Measurements from ENCODE around the gene RANBP10. TPM values are rescaled to one million over a fixed set of nuclear protein-coding genes. Genes with fewer than 3 reads are reported as not detected.

RANBP10 gene
- total and polyA plus RNA-seq, 2 of the 13 experiments (the other 11 are each of a cell fraction or from before 2014, with no cell fraction given), result 9.2 to 22.7 TPM

DNA sequence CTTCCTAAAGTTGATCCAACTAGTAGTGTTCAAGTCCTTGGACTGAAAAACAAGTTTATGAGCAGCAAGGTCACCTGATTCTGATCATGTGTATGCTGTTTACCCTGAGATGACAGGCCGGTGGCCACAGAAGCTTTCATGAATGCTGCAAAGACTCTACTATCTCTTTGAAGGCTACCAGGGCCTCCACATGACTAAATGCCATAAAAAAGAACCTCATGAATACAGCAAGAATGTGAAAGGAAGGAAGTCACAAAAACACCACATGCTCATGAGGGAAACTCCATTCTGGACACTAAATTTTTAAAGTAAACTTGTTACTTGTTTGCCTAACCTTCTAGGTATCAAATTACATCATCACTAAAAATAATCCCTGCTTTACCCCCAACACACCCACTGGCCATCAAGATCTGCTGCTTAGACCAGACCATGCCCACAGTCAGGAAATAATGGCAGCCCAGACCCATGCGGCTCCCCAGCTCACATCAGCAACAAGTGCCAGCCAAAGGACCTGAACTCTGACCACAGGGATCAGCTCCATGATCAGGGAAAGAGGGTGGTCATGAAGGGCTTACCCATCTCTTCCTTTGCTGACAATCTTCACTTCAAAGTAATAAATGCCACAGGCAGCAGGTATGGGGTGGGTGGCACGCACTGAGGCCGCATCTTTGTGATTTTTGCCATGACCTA is 1.4 kb downstream of the RANBP10 start (continued):
- TF ChIP-seq, protein P1, sequence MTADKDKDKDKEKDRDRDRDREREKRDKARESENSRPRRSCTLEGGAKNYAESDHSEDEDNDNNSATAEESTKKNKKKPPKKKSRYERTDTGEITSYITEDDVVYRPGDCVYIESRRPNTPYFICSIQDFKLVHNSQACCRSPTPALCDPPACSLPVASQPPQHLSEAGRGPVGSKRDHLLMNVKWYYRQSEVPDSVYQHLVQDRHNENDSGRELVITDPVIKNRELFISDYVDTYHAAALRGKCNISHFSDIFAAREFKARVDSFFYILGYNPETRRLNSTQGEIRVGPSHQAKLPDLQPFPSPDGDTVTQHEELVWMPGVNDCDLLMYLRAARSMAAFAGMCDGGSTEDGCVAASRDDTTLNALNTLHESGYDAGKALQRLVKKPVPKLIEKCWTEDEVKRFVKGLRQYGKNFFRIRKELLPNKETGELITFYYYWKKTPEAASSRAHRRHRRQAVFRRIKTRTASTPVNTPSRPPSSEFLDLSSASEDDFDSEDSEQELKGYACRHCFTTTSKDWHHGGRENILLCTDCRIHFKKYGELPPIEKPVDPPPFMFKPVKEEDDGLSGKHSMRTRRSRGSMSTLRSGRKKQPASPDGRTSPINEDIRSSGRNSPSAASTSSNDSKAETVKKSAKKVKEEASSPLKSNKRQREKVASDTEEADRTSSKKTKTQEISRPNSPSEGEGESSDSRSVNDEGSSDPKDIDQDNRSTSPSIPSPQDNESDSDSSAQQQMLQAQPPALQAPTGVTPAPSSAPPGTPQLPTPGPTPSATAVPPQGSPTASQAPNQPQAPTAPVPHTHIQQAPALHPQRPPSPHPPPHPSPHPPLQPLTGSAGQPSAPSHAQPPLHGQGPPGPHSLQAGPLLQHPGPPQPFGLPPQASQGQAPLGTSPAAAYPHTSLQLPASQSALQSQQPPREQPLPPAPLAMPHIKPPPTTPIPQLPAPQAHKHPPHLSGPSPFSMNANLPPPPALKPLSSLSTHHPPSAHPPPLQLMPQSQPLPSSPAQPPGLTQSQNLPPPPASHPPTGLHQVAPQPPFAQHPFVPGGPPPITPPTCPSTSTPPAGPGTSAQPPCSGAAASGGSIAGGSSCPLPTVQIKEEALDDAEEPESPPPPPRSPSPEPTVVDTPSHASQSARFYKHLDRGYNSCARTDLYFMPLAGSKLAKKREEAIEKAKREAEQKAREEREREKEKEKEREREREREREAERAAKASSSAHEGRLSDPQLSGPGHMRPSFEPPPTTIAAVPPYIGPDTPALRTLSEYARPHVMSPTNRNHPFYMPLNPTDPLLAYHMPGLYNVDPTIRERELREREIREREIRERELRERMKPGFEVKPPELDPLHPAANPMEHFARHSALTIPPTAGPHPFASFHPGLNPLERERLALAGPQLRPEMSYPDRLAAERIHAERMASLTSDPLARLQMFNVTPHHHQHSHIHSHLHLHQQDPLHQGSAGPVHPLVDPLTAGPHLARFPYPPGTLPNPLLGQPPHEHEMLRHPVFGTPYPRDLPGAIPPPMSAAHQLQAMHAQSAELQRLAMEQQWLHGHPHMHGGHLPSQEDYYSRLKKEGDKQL (CRISPR knock-in tag; IDR thresholded peaks at IDR 0.05; ENCODE audit: low read depth), result no peak
- TF ChIP-seq MTA3 (CRISPR knock-in tag; IDR thresholded peaks at IDR 0.05) (no peak), ZNF256 (CRISPR knock-in tag; conservative IDR thresholded peaks at IDR 0.05) (no peak), MAF1 (CRISPR knock-in tag; IDR thresholded peaks at IDR 0.05; ENCODE audit: borderline replicate concordance) (no peak), NFE2L1 (CRISPR knock-in tag; IDR thresholded peaks at IDR 0.05; ENCODE audit: borderline replicate concordance) (no peak), RELA (CRISPR knock-in tag; IDR thresholded peaks at IDR 0.05) (no peak), FIP1L1 (IDR thresholded peaks at IDR 0.05; ENCODE audit: borderline replicate concordance, insufficient read depth, low read depth, low read length) (no peak), NFATC3 (CRISPR knock-in tag; IDR thresholded peaks at IDR 0.05) (no peak), KDM6A (CRISPR knock-in tag; IDR thresholded peaks at IDR 0.05; ENCODE audit: low read depth) (no peak), ZBTB8A (CRISPR knock-in tag; IDR thresholded peaks at IDR 0.05; ENCODE audit: borderline replicate concordance, low read depth) (no peak), THAP11 (CRISPR knock-in tag; IDR thresholded peaks at IDR 0.05) (peak; percentile 69), FLYWCH1 (CRISPR knock-in tag; IDR thresholded peaks at IDR 0.05) (no peak), ZNF430 (CRISPR knock-in tag; IDR thresholded peaks at IDR 0.05) (no peak), ZSCAN29 (CRISPR knock-in tag; conservative IDR thresholded peaks at IDR 0.05) (no peak), MYC (CRISPR knock-in tag; IDR thresholded peaks at IDR 0.05; ENCODE audit: borderline replicate concordance) (no peak), CREB1 (IDR thresholded peaks at IDR 0.05) (no peak), CREB1 (CRISPR knock-in tag; IDR thresholded peaks at IDR 0.05) (no peak)
- TF ChIP-seq, protein P2, sequence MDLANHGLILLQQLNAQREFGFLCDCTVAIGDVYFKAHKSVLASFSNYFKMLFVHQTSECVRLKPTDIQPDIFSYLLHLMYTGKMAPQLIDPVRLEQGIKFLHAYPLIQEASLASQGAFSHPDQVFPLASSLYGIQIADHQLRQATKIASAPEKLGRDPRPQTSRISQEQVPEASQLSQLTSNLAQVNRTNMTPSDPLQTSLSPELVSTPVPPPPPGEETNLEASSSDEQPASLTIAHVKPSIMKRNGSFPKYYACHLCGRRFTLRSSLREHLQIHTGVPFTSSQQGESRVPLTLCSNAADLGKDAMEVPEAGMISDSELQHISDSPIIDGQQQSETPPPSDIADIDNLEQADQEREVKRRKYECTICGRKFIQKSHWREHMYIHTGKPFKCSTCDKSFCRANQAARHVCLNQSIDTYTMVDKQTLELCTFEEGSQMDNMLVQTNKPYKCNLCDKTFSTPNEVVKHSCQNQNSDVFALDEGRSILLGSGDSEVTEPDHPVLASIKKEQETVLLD (CRISPR knock-in tag; IDR thresholded peaks at IDR 0.05; ENCODE audit: low read depth), result no peak
- TF ChIP-seq, protein P3, sequence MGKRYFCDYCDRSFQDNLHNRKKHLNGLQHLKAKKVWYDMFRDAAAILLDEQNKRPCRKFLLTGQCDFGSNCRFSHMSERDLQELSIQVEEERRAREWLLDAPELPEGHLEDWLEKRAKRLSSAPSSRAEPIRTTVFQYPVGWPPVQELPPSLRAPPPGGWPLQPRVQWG (CRISPR knock-in tag; IDR thresholded peaks at IDR 0.05; ENCODE audit: borderline replicate concordance, low read depth), result no peak
- TF ChIP-seq, protein P4, sequence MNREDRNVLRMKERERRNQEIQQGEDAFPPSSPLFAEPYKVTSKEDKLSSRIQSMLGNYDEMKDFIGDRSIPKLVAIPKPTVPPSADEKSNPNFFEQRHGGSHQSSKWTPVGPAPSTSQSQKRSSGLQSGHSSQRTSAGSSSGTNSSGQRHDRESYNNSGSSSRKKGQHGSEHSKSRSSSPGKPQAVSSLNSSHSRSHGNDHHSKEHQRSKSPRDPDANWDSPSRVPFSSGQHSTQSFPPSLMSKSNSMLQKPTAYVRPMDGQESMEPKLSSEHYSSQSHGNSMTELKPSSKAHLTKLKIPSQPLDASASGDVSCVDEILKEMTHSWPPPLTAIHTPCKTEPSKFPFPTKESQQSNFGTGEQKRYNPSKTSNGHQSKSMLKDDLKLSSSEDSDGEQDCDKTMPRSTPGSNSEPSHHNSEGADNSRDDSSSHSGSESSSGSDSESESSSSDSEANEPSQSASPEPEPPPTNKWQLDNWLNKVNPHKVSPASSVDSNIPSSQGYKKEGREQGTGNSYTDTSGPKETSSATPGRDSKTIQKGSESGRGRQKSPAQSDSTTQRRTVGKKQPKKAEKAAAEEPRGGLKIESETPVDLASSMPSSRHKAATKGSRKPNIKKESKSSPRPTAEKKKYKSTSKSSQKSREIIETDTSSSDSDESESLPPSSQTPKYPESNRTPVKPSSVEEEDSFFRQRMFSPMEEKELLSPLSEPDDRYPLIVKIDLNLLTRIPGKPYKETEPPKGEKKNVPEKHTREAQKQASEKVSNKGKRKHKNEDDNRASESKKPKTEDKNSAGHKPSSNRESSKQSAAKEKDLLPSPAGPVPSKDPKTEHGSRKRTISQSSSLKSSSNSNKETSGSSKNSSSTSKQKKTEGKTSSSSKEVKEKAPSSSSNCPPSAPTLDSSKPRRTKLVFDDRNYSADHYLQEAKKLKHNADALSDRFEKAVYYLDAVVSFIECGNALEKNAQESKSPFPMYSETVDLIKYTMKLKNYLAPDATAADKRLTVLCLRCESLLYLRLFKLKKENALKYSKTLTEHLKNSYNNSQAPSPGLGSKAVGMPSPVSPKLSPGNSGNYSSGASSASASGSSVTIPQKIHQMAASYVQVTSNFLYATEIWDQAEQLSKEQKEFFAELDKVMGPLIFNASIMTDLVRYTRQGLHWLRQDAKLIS (CRISPR knock-in tag; IDR thresholded peaks at IDR 0.05), result no peak

Data from HepG2 (cell line).